Stimulated activated CD8-positive, alpha-beta memory T cell treated with anti-CD3 and anti-CD28 coated beads, Interleukin-4, amount 100 ng/mL, for 48 hours (primary cell): Measurements from ENCODE around the gene SPATA24.
"Not testable (repeated sequence)": the region's sequence is repeated elsewhere in the genome, so short reads cannot be mapped to it uniquely, and the experiment has no call there.

Source experiments
- DNase-seq: peaks from one replicate; pipeline ENCODE4 v3.0.0-alpha.2; 2020

Gene SPATA24

GRCh38 chr5:139416651-139417050 lies 12.8 kb upstream of the SPATA24 start:
- DNase-seq: no peak

DNA sequence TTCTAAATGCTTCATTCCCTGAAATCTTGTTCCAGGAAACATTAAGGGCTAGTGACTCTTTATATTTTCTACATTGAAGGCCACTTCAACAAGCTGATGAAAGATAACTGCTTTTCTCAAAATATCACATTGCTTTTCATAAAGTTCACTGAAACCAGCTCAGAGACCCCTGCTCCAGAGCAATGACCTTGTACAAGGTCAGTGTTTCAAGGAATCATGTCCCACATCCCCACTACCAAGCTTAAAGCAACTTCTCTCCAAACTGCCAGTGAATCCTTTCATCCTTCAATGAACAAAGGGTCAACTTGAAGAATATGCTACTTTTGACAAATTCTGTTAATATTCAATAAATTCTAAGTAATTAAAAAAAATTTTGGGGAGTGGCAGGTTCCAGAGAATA lies 12.0 kb upstream of the SPATA24 start:
- DNase-seq: no peak

DNA sequence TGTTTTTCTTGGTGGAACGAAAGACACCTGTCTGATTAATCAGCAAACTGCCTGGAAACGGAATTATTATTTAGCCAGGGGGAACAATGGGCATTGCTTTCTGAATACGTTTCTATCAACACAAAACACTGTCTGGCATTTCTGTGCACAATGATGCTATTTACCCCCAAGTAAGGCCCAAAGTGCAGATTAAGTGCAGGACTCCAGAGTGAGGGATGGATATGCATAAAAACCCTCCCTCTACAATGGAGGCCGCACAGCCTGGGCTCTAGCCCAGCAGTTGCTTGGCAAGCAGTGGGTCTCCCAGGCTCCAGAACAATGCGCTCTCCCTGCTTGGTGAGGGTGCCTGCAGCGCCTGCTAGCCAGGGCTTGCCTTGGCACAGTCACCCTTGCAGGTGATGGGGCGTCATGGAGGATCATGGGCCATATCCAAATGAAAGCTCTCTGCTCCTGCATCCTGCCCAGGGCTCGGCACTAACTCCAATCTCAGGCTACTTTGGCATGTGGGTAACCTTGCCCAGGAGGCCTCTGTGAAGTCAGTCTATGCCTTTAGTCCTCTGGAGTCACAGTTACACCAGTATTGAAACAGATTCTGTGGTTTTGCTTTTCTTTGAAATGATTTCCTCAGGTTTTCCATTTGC lies 11.5 kb upstream of the SPATA24 start:
- DNase-seq: peak; percentile 66

GRCh38 chr5:139414581-139415130 lies 10.8 kb upstream of the SPATA24 start:
- DNase-seq: no peak

GRCh38 chr5:139413963-139414362 lies 10.1 kb upstream of the SPATA24 start:
- no peak for DNase-seq

GRCh38 chr5:139413153-139413552 lies 9.3 kb upstream of the SPATA24 start:
- no peak for DNase-seq

DNA sequence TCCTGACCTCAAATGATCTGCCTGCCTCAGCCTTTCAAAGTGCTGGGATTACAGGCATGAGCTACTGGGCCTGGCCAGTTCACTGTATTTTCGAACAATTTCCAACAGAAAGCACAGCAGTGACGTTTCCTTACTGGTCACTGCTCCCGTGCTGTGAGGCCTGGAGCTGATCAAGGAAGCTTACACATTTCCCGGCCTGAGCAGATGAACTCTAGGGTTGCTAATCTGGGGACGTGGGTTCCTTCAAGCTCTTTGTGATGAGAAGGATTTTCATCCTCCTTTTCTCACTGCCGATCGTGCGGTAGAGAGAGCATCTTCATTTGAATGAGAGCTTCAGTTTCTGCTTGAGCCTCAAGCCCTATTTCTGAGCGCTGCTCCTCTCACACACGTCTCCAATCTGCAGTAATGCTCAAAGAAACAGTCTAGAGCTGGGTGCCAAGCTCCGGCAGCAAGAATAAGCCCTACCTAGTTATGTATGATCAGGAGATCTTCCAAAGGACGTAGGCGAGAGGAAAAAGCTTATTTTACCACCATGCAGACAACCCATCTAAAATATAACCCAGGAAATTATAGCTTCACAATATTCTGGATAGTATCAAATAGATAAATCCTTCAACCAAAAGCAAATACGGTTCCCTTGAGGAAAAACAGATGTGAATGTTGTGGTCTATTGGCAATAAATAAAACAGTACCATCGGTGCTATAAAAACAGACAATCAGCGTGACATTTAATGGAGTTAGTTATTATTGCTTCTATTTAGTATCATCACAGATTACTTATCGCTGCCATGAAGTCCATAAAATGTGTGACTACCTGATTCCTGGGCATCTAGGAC lies 7.3 kb upstream of the SPATA24 start:
- DNase-seq: no peak

GRCh38 chr5:139410121-139410992 lies 6.5 kb upstream of the SPATA24 start:
- DNase-seq: no peak

DNA sequence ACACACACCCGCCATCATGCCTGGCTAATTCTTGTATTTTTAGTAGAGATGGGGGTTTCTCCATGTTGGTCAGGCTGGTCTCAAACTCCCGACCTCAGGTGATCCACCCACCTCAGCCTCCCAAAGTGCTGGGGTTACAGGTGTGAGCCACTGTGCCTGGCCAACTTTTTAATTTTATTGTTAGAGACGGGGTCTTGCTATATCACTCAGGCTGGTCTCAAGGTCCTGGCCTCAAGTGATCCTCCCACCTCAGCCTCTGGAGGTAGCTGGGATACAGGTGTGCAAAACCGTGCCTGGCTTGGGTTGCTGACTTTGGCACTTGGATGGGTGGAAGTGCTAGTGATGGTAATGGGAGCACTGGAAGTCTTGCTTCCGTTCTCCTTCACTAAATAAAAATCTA lies 5.2 kb upstream of the SPATA24 start:
- not testable (repeated sequence) for DNase-seq

DNA sequence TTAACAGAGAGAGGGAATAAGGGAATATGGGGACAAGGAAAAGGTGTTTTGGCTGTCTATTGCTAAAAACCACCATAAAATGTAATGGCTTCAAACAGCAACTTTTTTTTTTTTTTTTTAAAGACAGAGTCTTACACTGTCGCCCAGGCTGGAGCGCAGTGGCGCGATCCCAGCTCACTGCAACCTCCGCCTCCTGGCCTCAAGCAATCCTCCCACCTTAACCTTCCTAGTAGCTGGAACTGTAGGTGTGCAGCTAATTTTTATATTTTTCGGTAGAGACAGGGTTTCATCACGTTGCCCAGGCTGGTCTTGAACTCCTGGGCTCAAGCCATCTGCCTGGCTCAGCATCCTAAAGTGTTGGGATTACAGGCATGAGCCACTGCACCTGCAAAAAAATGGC lies 4.3 kb upstream of the SPATA24 start:
- no peak for DNase-seq

DNA sequence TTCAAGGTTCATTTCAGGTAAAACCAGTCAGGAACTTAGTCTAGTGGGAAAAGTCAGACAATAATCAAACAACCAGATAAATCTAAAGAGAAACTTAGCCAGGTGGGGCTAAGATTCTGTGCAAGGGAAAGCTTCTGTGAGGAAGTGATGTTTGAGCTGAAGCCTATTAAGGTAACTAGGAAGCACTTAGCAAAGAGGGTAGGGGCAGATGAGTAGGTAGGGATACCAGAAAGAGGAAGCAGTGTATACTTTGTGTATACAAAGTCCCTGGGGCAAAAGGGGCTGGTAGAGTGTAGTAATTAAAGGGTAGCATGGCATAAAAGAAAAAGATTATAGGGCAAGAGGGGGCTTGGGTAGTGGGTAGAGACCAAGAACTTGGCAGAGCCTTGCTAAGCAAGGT lies 3.6 kb upstream of the SPATA24 start:
- DNase-seq: no peak

GRCh38 chr5:139406963-139407362 lies 3.1 kb upstream of the SPATA24 start:
- DNase-seq: no peak

DNA sequence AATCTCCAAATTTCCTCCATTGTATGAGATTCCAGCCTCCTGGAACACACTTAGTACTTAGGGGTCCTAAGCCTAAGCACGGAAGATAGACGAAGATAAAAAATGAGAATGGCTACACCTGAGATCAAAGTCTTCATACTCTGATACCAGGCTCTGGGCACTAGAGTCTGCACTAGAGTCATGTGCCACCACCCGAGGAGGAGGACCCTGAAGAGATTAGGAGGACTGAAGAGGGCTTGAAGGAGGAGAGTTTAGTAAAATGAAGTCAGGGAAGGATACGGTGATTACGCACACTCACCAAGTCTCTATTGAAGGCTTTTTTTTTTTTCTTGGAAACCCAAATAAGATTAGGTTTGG lies 573 bp upstream of the SPATA24 start:
- DNase-seq: no peak

- DNase-seq: no peak
Observed at GRCh38 chr5:139403418-139403786, 487 bp downstream of the SPATA24 start.

GRCh38 chr5:139402561-139403158 lies 1.2 kb downstream of the SPATA24 start:
- peak; percentile 58 for DNase-seq

DNA sequence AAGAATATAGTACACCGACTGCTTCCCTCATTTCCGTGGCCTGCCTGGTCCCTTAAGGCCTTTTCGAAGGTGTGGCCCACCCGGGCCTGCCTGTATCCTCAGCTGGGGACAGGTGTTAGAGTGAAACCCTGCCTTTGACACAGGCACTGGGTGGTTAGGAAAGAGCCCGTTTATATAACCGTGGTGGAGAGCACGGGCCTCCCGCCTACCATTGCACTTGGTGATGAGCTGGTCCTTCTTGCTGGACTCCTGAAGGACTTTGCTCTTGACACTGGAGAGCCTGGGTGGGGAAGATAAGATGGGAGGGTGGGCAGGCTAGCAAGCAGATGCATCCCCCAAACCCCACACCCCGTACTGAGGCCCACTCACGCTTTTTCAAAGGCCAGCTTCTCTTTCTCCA lies 2.3 kb downstream of the SPATA24 start:
- DNase-seq: no peak

- DNase-seq: no peak
Observed at GRCh38 chr5:139399501-139400121, 4.3 kb downstream of the SPATA24 start.

DNA sequence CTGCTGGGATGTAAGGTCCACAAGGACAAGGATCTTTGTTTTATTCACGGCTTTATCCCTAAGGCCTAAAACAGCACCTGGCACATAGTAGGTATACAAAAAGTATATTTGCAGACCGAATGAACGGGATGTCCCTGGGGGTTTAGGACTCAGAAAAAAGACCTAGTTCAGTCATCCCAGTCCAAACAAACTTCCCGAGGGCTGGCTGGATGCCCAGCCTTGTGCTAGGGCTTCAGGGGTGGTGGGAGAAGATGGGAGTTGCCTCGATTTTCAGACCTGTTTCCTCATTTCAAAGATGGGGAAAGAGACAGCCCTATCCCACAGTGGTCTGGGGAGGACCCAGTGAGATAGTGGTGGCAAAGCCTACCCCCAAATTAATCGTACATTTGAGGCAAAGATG lies 6.0 kb downstream of the SPATA24 start:
- no peak for DNase-seq

DNA sequence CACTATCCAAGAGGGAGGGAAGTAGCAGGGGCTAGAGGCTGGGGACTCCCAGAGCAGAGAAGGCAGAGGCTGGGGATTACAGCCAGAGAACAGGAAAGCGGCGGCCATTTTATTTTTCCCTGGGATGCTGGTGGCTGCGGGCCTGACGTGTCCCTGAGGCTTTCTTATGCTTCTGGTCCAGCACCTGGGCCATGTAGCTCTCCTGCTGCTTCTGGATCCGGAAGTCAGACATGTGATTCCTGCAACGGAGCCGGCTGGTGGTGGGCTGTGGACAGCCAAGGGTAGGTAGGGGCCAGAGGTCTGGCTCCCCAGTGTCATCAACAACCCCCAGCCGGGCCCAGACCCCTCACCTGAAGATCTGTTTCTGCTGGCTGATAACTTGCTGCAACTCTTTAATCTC lies 7.2 kb downstream of the SPATA24 start:
- DNase-seq: no peak

- DNase-seq: no peak
Observed at GRCh38 chr5:139395844-139396640, 7.8 kb downstream of the SPATA24 start.
